Mesodermal cell (in vitro differentiated cells): Measurements from ENCODE around the gene CAMK2A.

ENCODE experiments used
- H3K27ac ChIP-seq: 2 replicates; pipeline ENCODE4 v1.7.0; 2013; ENCODE audit warnings: mild to moderate bottlenecking, low read depth, low read length, moderate library complexity; ENCODE audit not compliant: severe bottlenecking
- H3K36me3 ChIP-seq: 2 replicates; pipeline ENCODE4 v1.7.1; 2013; ENCODE audit warnings: mild to moderate bottlenecking, low read length, moderate library complexity; ENCODE audit not compliant: control insufficient read depth, insufficient read depth
- H3K4me1 ChIP-seq: one replicate; pipeline ENCODE4 v1.7.1; 2013; ENCODE audit warnings: mild to moderate bottlenecking, low read length; ENCODE audit not compliant: insufficient read depth, control insufficient read depth, poor library complexity, severe bottlenecking
- H3K4me3 ChIP-seq: 2 replicates; pipeline ENCODE4 v1.7.0; 2013; ENCODE audit warnings: low read length, control low read depth, mild to moderate bottlenecking; ENCODE audit not compliant: insufficient read depth, poor library complexity, severe bottlenecking; ENCODE audit errors: extremely low read depth
- H3K9me3 ChIP-seq: 2 replicates; pipeline ENCODE4 v1.7.1; 2013; ENCODE audit warnings: mild to moderate bottlenecking, low read length, moderate library complexity; ENCODE audit not compliant: control insufficient read depth
- WGBS, 2 experiments: methylation state at CpG; one replicate each; pipeline ENCODE4 v1.1.5; 2013; ENCODE audit warnings: missing lambda C conversion rate in 2 of 2; ENCODE audit not compliant: insufficient coverage in 2 of 2; 5-methylcytosine and 5-hydroxymethylcytosine counted together

Gene CAMK2A

DNA sequence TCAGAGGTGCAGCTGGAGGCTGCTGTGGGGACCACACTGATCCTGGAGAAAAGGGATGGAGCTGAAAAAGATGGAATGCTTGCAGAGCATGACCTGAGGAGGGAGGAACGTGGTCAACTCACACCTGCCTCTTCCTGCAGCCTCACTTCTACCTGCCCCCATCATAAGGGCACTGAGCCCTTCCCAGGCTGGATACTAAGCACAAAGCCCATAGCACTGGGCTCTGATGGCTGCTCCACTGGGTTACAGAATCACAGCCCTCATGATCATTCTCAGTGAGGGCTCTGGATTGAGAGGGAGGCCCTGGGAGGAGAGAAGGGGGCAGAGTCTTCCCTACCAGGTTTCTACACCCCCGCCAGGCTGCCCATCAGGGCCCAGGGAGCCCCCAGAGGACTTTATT, 105.6 kb downstream of the CAMK2A start:
- no peak overlapping the region for H3K4me3 ChIP-seq
- no peaks in the 10 kb centered on the region for H3K9me3 ChIP-seq
- WGBS, 2 experiments = no CpG with 5 or more reads among the region's 2 CpGs
- H3K4me1 ChIP-seq = no peaks in the 10 kb centered on the region
- H3K27ac ChIP-seq = no peak overlapping the region
- H3K36me3 ChIP-seq = no peaks in the 10 kb centered on the region

DNA sequence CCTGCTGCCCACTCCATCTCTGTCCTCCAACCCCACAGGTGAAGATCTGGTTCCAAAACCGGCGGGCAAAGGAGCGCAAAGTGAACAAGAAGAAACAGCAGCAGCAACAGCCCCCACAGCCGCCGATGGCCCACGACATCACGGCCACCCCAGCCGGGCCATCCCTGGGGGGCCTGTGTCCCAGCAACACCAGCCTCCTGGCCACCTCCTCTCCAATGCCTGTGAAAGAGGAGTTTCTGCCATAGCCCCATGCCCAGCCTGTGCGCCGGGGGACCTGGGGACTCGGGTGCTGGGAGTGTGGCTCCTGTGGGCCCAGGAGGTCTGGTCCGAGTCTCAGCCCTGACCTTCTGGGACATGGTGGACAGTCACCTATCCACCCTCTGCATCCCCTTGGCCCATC, 106.1 kb downstream of the CAMK2A start:
- Histone ChIP-seq H3K9me3 (no peaks in the 10 kb centered on the region), H3K36me3 (no peaks in the 10 kb centered on the region), H3K4me1 (no peaks in the 10 kb centered on the region), H3K4me3 (no peak overlapping the region), H3K27ac (no peak overlapping the region)
- WGBS, 2 experiments = 93 to 98% methylated on average over 11 of the region's 12 CpGs

DNA sequence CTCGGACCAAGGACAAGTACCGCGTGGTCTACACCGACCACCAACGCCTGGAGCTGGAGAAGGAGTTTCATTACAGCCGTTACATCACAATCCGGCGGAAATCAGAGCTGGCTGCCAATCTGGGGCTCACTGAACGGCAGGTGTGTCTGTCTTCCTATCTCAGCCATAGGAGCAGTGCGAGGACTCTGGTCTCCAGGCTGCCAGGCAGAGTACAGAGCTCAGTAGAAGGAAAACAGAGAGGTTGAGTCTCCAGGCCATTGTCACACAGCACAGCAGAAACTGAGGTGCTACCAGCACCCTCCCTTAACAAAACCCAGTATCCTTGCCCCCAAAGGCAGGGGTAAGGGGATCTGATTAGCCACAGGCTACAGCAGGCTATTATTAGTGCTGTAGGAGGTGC, 106.8 kb downstream of the CAMK2A start:
- WGBS, 2 experiments = 93% methylated on average over 8 to 9 of the region's 10 CpGs
- Histone ChIP-seq H3K4me1 (no peaks in the 10 kb centered on the region), H3K36me3 (no peaks in the 10 kb centered on the region), H3K9me3 (no peaks in the 10 kb centered on the region), H3K27ac (no peak overlapping the region), H3K4me3 (no peak overlapping the region)

DNA sequence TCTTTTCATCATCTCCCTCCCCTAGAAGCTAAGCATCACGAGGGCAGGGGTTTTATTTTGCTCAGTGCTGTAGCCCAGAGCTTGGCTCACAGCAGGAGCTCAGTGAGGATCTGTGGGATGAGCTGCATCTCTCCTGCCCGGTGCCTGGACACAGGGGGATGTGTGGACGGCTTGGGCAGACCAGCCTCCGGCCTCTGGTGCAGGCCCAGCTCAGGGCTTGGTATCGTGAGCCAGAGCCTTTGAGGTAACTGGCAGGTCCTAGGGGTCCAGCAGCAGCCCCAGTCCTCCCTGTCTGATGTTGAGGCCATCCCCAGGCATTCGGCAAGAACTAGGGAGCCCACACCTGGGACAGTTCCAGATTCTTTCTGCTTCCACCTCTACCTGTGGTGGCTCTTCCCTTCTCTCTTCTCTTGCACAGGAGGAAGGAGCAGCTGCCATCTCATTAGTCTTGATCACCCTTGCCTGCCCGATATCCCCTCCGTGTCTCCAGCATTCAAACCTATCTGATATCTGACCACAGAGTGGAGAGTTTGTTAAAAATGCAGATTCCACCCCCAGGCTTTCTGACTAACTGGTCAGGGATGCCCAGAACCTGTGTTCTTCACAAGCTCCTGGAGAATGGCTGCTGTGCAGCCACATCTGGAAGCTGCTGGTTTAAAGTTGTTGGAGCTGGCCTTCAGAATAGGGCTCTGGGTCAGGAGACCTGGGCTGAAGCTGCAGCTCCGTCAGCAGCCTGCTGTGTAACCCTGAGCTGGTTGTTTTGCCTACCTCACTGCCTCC, 107.6 kb downstream of the CAMK2A start:
- 89 to 91% methylated on average over 7 of the region's 9 CpGs for WGBS, 2 experiments
- H3K4me3 ChIP-seq = no peak overlapping the region
- H3K36me3 ChIP-seq = no peaks in the 10 kb centered on the region
- no peaks in the 10 kb centered on the region for H3K4me1 ChIP-seq
- no peaks in the 10 kb centered on the region for H3K9me3 ChIP-seq
- H3K27ac ChIP-seq = no peak overlapping the region

DNA sequence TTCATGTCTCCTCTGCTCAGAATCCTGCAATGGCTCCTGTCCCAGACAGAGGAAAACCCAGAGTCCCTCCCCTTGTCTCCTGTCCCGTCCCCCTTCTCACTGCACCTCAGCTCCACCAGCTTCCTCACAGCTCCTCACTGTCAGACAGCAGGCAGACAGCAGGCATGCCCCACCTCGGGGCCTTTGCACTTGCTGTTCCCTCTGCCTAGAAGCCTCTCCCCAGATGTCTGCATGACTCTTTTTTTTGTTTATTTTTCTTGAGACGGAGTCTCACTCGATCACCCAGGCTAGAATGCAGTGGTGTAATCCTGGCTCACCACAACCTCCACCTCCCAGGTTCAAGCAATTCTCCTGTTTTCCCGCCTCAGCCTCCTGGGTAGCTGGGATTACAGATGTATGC, 108.5 kb downstream of the CAMK2A start:
- Histone ChIP-seq H3K9me3 (no peaks in the 10 kb centered on the region), H3K36me3 (no peaks in the 10 kb centered on the region), H3K4me3 (no peak overlapping the region), H3K4me1 (no peaks in the 10 kb centered on the region), H3K27ac (no peak overlapping the region)
- WGBS, 2 experiments = 94 to 95% methylated on average over 4 of the region's 5 CpGs

DNA sequence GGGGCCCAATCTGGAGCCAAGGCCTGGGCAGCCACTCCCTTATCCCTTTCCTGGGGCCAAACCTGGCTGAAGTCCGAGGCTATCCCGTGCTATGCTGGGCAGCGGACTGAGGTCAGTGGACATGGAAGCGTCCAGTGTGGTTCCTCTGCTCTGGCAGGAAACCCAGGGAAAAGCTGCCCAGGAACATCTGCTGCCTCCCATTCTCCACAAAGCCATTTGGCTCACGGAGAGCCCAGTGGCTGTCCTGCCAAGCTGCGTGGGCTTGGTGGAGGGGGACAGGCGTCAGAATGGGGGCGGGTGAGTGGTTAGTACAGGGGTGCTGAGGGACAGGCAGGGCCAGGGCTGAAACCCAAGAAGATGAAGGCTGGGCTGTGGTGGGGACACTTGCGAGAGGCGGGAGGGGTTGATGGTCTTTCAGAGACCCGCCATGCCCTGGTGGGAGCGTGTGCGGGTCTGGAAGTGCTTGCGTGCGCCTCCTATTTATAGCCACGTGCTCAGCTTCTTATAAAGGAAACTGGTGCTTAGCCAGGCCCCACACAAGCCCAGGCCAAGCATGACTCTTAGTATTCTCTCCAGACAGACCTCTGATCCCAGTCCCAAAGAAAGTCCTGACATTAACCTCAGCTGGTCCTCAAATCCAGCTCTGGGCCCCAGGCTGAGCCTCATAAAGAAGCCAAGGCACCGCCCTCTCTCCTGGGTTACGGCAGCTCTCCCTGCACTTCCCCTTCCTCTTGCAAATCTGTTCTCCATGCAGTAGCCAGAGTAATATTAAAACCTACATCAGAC, 109.1 kb downstream of the CAMK2A start:
- 90 to 95% methylated on average over 17 of the region's 18 CpGs for WGBS, 2 experiments
- Histone ChIP-seq H3K9me3 (no peaks in the 10 kb centered on the region), H3K36me3 (no peaks in the 10 kb centered on the region), H3K4me1 (no peaks in the 10 kb centered on the region), H3K27ac (no peak overlapping the region), H3K4me3 (no peak overlapping the region)

DNA sequence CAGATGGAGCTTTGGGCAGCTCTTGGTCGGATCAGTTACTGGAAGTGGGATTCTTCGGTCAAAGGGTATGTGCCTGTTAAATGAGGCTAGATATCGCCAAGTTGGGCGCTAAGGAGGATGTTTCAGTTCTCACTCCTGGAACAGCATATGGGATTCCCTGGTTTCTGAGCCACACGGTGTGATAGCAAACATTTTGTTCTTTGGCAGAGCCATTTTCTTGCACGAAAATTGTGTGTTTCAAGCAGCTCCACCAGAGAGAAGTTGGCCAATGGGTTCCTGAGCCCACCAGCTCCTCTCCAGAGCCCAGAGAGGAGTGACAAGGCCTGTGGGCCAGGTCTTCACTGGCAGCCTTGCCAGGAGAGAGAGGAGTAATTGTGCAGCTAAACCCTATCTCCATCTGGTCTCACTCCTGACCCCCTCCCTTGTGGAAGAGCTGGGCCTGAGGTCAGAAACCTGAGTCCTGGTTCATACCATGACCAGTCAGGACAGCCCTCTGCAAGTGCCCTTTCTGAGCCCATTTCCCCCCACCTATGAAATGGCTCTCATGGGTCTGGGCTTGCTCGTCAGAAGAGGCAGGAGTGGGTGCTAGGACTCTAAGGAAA, 110.5 kb downstream of the CAMK2A start:
- no peaks in the 10 kb centered on the region for H3K4me1 ChIP-seq
- no peak overlapping the region for H3K27ac ChIP-seq
- H3K4me3 ChIP-seq = no peak overlapping the region
- no peaks in the 10 kb centered on the region for H3K9me3 ChIP-seq
- no peaks in the 10 kb centered on the region for H3K36me3 ChIP-seq
- WGBS, 2 experiments = 91 to 97% methylated on average over 6 of the region's 7 CpGs

DNA sequence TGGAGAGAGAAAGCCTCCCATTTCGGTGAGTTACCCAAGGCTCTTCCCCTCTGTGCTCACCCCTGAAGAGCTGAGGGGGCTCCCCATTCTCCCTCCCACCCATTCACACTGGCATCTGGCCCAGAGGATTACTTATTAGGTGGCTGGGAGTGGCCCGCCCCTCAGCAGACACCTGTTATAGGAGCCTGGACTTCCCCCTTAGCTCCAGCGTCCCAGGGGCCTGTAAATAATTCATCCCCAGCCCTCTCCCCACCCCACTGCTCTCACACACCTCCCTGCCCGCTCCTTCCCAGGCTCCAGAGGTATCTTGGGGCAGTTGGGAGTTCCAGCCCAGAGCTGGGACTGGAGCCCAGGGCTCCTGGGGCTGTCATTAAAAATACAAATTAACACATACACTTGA, 111.3 kb downstream of the CAMK2A start:
- no peak overlapping the region for H3K27ac ChIP-seq
- WGBS, 2 experiments = 76 to 90% methylated on average over 1 to 2 of the region's 4 CpGs
- H3K4me1 ChIP-seq = no peaks in the 10 kb centered on the region
- H3K9me3 ChIP-seq = no peaks in the 10 kb centered on the region
- no peak overlapping the region for H3K4me3 ChIP-seq
- no peaks in the 10 kb centered on the region for H3K36me3 ChIP-seq

DNA sequence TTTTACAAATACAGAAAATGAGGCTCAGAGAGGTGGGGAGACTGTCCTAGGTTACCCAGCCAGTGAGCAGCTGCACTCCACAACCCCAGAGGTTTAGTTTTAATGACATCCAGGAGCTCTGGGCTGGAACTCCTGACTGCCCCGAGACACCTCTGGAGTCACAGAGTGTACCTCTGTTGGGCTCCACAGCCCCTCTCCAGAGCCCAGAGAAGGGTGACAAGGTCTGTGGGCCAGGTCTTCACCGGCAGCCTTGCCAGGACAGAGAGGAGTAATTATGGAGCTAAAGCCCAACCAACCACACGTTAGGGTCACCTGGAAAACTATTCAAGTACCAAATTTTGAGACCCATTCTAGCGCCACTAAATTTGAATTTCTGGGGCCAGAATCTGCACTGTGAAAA, 111.9 kb downstream of the CAMK2A start:
- whole genome bisulfite sequencing, 2 experiments = 88 to 89% methylated on average over 3 to 4 of the region's 4 CpGs
- no peak overlapping the region for H3K4me3 ChIP-seq

DNA sequence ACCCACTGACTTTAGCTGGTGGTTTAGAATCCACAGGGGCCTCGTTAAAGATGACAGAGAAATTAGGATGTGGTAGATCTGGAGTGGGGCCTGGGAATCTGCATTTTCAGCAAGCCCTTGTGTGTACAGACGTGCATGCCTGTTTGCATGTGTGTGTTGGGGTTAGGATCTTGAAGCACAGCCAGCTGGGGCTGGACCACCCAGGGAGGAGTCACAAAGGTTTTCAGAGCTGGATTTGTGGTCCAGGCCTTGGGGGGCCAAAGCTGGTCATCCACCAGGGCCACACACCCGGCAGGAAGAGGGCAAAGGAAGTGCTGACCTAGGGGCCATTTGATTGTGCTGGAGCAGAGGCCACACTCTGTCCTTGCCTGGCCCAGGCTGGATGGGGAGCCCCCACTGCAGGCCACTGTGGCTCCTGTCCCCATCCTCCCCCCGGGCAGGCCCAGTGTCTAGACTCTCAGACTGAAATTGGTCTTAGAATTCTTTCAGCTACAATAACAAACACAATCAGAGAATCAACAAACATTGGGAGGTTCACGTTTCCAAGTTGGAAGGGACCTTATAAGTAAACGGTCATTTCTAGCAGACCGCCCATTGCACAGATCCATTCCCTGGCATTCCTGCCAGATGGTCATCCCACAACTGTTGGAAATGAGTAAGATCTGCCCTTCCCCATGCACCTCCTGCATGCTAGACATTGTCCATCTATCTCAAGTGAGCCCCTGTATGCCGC, 112.7 kb downstream of the CAMK2A start:
- WGBS, 2 experiments = 88 to 93% methylated on average over 7 of the region's 8 CpGs
- no peaks in the 10 kb centered on the region for H3K9me3 ChIP-seq
- no peak overlapping the region for H3K27ac ChIP-seq
- no peaks in the 10 kb centered on the region for H3K4me1 ChIP-seq
- no peaks in the 10 kb centered on the region for H3K36me3 ChIP-seq
- no peak overlapping the region for H3K4me3 ChIP-seq

More for the DNA sequence above, 111.9 kb downstream of the CAMK2A start:
- no peaks in the 10 kb centered on the region for H3K36me3 ChIP-seq
- no peak overlapping the region for H3K27ac ChIP-seq
- no peaks in the 10 kb centered on the region for H3K9me3 ChIP-seq
- H3K4me1 ChIP-seq = no peaks in the 10 kb centered on the region
